Muscle layer of duodenum (tissue), 2 donors: Measurements from ENCODE around the gene RUNDC1.
"Not testable (repeated sequence)": the region's sequence is repeated elsewhere in the genome, so short reads cannot be mapped to it uniquely, and the experiment has no call there.

Source experiments
- H3K27ac ChIP-seq: one replicate; pipeline ENCODE4 v1.7.0; 2013; ENCODE audit warnings: mild to moderate bottlenecking, low read length
- H3K27me3 ChIP-seq: one replicate; pipeline ENCODE4 v1.7.0; 2013; ENCODE audit warnings: low read depth, mild to moderate bottlenecking, control low read depth, low read length
- H3K36me3 ChIP-seq, 2 donors: one replicate each; pipeline ENCODE4 v1.7.0; 2013; ENCODE audit warnings: low read length in 2 of 2, control low read depth in 1 of 2, mild to moderate bottlenecking in 1 of 2; ENCODE audit not compliant: insufficient read depth in 2 of 2, control insufficient read depth in 1 of 2
- H3K4me1 ChIP-seq, 2 donors: one replicate each; pipeline ENCODE4 v1.7.0; 2013; ENCODE audit warnings: low read length in 2 of 2, mild to moderate bottlenecking in 2 of 2, control low read depth in 1 of 2, moderate library complexity in 1 of 2; ENCODE audit not compliant: insufficient read depth in 2 of 2, control insufficient read depth in 1 of 2
- H3K4me3 ChIP-seq, 2 donors: one replicate each; pipeline ENCODE4 v1.7.0; 2013; ENCODE audit warnings: low read length in 2 of 2, low read depth in 1 of 2, mild to moderate bottlenecking in 1 of 2
- H3K9me3 ChIP-seq, 2 donors: one replicate each; pipeline ENCODE4 v1.7.0; 2013; ENCODE audit warnings: low read length in 2 of 2, control low read depth in 1 of 2, mild to moderate bottlenecking in 1 of 2; ENCODE audit not compliant: control insufficient read depth in 1 of 2
- donor health status: healthy.

The RUNDC1 gene

GRCh38 chr17:42973323-42973722, 7.0 kb upstream of the RUNDC1 start:
- H3K9me3 ChIP-seq, H3K27ac ChIP-seq, H3K4me3 ChIP-seq, H3K4me1 ChIP-seq, H3K27me3 ChIP-seq, H3K36me3 ChIP-seq: not testable (repeated sequence)

GRCh38 chr17:42975265-42975664, 5.1 kb upstream of the RUNDC1 start:
- H3K4me1 ChIP-seq, result peaks cover 0 to 6% of the 10 kb centered on the region in 2 donors
- H3K36me3 ChIP-seq, result no peaks in the 10 kb centered on the region
- H3K27me3 ChIP-seq, result no peaks in the 10 kb centered on the region
- H3K9me3 ChIP-seq, result no peaks in the 10 kb centered on the region
- no peak overlapping the region for H3K27ac ChIP-seq
- no peak overlapping the region for H3K4me3 ChIP-seq

GRCh38 chr17:42975701-42976100, 4.7 kb upstream of the RUNDC1 start:
- H3K4me1 ChIP-seq, H3K27ac ChIP-seq, H3K4me3 ChIP-seq, H3K27me3 ChIP-seq, H3K9me3 ChIP-seq, H3K36me3 ChIP-seq: not testable (repeated sequence)

- Histone ChIP-seq H3K36me3 (no peaks in the 10 kb centered on the region), H3K27me3 (no peaks in the 10 kb centered on the region)
These were observed 673 bp upstream of the RUNDC1 start, which contains the start of gene PTGES3L for GRCh38 chr17:42979511-42980273. PTGES3L (minus strand) TSS chr17:42980080; CDS start chr17:42980053, 27 bp downstream.

GRCh38 chr17:42980766-42981397, 517 bp downstream of the RUNDC1 start:
- peak overlapping the region; percentile 71 for H3K27ac ChIP-seq
- H3K36me3 ChIP-seq, result no peaks in the 10 kb centered on the region
- no peaks in the 10 kb centered on the region for H3K9me3 ChIP-seq
- H3K4me1 ChIP-seq, result peaks cover 0 to 25% of the 10 kb centered on the region in 2 donors
- H3K27me3 ChIP-seq, result no peaks in the 10 kb centered on the region
- H3K4me3 ChIP-seq, result peak overlapping the region; percentile 82 to 97

More at GRCh38 chr17:42979511-42980273, 673 bp upstream of the RUNDC1 start, which contains the start of gene PTGES3L:
- Histone ChIP-seq H3K27ac (peak within 1 kb of the TSS; percentile 71), H3K4me3 (peak within 1 kb of the TSS; percentile 82 to 97), H3K9me3 (no peaks in the 10 kb centered on the region), H3K4me1 (peaks cover 0 to 23% of the 10 kb centered on the region in 2 donors)

- no peak overlapping the region for H3K27ac ChIP-seq
- H3K4me1 ChIP-seq, result peaks cover 0 to 27% of the 10 kb centered on the region in 2 donors
- peaks cover 3 to 7% of the 10 kb centered on the region in 2 donors for H3K36me3 ChIP-seq
- no peak overlapping the region for H3K4me3 ChIP-seq
- no peaks in the 10 kb centered on the region for H3K9me3 ChIP-seq
- no peaks in the 10 kb centered on the region for H3K27me3 ChIP-seq
These were observed 1.9 kb downstream of the RUNDC1 start for GRCh38 chr17:42982266-42982665.

- Histone ChIP-seq H3K27ac (peak overlapping the region; percentile 36), H3K9me3 (no peaks in the 10 kb centered on the region), H3K36me3 (peaks cover 28 to 32% of the 10 kb centered on the region in 2 donors), H3K4me1 (peaks cover 0 to 21% of the 10 kb centered on the region in 2 donors), H3K4me3 (no peak overlapping the region), H3K27me3 (no peaks in the 10 kb centered on the region)
These were observed 4.9 kb downstream of the RUNDC1 start for GRCh38 chr17:42985225-42985624.

- no peak overlapping the region for H3K27ac ChIP-seq
- no peaks in the 10 kb centered on the region for H3K27me3 ChIP-seq
- peaks cover 0 to 4% of the 10 kb centered on the region in 2 donors for H3K4me1 ChIP-seq
- no peak overlapping the region for H3K4me3 ChIP-seq
- H3K36me3 ChIP-seq, result peaks cover 49 to 64% of the 10 kb centered on the region in 2 donors
- H3K9me3 ChIP-seq, result no peaks in the 10 kb centered on the region
These were observed 8.8 kb downstream of the RUNDC1 start for GRCh38 chr17:42989141-42989540.

GRCh38 chr17:42989726-42990652, 9.6 kb downstream of the RUNDC1 start:
- H3K27me3 ChIP-seq, result no peaks in the 10 kb centered on the region
- peaks cover 49 to 64% of the 10 kb centered on the region in 2 donors for H3K36me3 ChIP-seq
- peaks cover 0 to 3% of the 10 kb centered on the region in 2 donors for H3K4me1 ChIP-seq
- no peak overlapping the region for H3K4me3 ChIP-seq
- no peaks in the 10 kb centered on the region for H3K9me3 ChIP-seq
- no peak overlapping the region for H3K27ac ChIP-seq

- peaks cover 49 to 64% of the 10 kb centered on the region in 2 donors for H3K36me3 ChIP-seq
- H3K4me1 ChIP-seq, result no peaks in the 10 kb centered on the region
- no peak overlapping the region for H3K4me3 ChIP-seq
- no peak overlapping the region for H3K27ac ChIP-seq
- no peaks in the 10 kb centered on the region for H3K27me3 ChIP-seq
- no peaks in the 10 kb centered on the region for H3K9me3 ChIP-seq
These were observed 11.1 kb downstream of the RUNDC1 start for GRCh38 chr17:42991471-42991870.

GRCh38 chr17:42992872-42993271, 12.5 kb downstream of the RUNDC1 start:
- Histone ChIP-seq H3K4me3 (no peak overlapping the region), H3K27me3 (no peaks in the 10 kb centered on the region), H3K9me3 (no peaks in the 10 kb centered on the region), H3K36me3 (peaks cover 41 to 54% of the 10 kb centered on the region in 2 donors), H3K27ac (no peak overlapping the region), H3K4me1 (peaks cover 0 to 7% of the 10 kb centered on the region in 2 donors)
